Stimulated activated CD4-positive, alpha-beta T cell treated with anti-CD3 and anti-CD28 coated beads, Interleukin-12 subunit alpha, Interleukin-12 subunit beta, amount 100 ng/mL, for 48 hours (primary cell): ENCODE data around the gene USB1.

Source experiments
- DNase-seq, 3 donors: peaks; one replicate each; pipeline ENCODE4 v3.0.0-alpha.2; 2020; ENCODE audit warnings: low read depth in 2 of 3, low spot score in 1 of 3

USB1 gene

DNA sequence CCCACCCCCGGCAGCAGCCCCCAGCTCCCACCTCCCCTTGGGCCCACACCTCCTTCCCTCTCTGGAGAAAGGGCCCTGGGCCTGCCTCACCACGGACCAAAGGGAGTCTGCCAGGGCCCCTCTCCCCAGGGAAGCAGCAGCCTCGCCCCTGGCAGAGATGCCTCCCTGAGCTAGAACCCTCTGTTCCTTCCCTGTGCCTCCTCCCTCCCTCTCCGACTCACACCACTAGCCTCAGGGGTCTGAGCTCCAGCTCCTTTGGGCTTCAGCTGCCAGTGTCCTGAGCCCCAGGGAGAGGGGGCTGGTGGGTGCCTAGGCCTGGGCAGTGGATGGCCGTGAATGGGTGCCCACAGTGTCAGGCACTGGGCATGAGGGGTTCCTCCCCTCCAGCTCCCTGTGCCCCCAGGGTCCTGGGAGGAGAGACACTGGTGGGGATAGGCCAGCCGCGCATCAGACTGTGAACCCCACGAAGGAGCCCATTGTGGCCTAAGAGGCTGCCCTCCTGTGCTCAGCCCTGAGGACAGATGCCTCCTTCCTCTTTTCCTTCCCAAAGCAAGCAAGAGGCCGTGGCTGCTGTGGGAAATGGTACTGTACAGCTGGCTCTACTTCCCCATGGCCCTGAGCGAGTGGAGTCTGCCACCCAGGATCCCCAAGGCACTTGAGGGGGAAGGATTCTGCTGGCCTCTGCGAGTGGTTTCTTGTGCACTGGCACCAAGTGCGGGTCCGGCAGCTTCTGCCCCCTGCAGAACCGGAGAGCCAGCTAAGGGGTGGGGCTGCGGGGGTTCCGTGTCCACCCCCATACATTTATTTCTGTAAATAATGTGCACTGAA, 45.1 kb downstream of the USB1 start:
- no peak for DNase-seq

DNA sequence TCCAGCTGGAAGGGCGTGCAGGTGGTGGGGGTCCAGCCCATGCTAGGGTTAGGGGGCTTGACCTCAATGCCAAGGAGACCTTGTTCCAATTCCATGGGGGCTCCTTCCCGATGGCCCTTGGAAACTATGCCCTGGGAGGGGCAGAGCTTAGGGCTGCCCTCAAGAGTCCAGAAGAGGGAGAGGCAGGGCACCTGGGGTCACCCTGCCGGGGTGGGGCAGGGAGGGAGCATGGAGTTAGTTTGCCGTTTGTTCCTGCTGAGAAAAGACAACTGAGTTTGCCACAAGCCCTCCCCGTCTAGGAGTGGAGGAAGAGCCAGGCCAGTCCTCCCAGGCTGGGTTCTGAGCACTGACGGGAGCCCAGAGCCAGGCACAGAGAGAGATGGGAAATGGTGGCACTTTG, 45.7 kb downstream of the USB1 start:
- no peak for DNase-seq

DNA sequence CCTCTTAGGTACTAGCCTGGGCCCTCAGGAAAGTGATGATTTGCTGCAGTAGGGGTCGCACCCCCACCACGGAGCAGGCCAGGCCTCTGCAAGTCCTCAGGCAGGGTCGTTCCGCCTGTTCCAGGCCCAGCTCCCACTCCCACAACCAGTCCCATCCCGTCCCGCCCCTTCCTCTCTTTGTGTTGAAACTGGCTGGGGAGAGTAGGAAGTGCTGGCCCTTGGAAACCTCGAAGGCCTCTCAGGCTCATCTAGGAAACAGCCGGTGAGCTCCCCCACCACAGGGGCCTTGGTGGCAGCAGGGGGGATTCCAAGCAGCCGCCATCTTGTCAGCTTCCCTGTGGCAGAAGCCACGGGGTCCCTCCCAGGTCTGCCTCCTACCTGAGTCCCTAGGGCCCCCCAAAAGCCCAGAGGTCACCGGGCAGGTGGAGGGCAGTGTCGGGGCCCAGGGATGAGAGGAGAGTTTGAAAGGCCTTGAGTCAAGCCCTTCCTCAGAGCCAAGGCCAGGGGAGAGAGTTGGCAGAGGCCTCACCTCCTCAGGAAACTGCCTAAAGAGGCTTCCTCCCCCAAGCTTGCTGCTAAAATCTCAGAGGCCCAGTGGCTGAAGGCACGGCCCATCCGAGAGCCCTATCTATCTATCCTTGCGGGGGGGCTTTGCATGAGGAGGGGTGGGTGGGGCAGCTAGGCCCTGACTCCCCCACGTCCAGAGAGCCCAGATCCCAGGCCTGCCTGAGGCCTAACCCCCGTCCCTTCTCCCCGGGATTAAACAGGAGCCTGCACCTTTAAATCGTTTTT, 46.5 kb downstream of the USB1 start:
- DNase-seq = no peak

DNA sequence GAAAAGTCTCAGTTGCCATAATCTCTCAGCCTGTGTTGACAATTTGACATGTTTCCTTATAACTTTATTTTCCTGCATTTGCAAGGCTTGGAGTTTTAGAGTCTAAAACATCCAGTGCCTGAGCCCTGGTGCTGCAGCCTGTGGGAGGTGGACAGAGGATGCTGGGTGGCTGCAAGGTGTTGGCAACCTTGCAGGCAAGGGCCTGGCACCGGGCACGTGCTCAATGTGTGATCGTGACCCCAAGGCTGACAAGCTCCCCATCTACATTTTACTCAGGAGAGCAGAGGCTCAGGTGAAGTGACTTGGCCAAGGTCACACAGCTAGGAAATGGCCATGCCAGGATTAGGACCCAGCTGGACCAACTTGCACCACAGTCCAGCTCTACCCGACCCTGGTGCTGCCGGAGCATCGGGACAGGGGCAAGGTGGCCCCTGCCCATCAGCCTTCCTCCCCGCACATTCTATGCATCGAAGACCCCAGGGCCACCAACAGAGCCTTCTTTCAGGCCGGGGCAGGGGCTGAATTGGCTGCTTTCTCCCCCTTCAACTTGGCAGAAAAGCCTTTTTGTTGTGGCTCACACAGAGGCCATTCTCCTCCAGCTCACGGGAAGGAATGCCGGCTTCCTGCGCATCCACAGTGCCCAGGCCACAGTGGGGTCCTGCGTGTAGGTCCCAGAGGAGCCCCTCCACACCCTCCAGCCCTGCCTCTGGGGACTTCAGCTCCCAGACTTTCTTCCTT, 47.5 kb downstream of the USB1 start:
- DNase-seq = no peak

DNA sequence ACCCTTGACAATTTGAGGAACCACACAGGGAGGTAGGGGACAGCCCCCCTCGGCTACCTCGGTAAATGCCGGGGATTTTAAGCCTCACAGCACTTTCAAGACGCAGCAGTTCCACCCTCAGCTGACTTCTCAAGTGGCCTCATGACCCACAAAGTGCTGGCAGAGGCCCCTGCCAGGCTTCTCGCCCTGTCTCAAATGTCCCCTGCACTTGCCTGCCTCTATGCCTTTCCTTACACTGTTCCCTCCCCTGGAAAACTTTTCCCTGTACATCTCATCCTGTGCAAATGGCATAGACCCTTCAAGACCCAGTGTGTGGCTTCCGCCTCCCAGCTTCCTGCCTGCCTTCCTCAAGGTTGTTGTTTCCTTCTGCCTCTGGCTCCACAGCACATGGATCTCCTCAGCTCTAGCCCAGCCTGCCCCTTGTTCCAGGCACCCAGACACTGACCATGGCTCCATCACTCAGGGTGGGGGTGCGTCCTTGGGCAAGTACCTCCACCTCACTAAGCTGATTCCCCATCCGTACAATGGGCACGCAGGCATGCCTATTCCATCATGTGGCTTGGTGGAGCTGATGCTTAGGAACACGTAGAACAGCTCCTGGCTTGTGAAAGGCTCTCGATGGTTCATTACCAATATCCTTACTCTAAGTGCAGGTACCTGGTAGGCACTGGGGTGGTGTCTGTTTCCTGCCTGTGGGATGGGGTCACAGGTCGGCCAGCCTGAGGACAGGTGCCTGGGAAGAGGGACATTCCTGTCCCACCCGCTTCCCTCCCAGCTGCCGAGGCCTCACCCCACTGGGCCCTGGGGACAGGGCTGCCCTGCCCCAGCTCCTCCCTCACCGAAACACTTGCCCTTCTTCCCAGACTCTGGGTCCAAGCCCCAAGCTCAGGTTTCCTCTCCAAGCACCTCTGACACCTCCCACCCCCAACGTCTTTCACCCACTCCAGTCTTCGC, 48.3 kb downstream of the USB1 start:
- no peak for DNase-seq

DNA sequence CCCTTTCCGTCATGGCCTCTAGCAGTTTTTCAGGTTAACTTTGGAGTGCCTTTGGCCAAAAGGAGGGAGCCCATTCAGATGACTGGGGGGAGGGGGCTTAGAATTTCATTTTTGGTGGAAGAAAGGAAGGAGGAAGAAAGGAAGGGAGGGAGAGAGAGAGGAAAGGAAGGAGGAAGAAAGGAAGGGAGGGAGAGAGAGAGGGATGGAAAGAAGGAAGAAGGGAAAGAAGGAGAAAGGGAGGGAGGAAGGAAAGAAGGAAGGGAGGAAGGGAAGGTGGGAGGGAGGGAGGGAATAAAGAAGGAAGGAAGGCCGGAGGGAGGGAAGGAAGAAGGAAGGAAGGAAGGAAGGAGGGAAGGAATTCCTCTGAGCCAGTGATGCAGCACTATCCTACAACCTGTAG, 50.1 kb downstream of the USB1 start:
- no peak for DNase-seq

DNA sequence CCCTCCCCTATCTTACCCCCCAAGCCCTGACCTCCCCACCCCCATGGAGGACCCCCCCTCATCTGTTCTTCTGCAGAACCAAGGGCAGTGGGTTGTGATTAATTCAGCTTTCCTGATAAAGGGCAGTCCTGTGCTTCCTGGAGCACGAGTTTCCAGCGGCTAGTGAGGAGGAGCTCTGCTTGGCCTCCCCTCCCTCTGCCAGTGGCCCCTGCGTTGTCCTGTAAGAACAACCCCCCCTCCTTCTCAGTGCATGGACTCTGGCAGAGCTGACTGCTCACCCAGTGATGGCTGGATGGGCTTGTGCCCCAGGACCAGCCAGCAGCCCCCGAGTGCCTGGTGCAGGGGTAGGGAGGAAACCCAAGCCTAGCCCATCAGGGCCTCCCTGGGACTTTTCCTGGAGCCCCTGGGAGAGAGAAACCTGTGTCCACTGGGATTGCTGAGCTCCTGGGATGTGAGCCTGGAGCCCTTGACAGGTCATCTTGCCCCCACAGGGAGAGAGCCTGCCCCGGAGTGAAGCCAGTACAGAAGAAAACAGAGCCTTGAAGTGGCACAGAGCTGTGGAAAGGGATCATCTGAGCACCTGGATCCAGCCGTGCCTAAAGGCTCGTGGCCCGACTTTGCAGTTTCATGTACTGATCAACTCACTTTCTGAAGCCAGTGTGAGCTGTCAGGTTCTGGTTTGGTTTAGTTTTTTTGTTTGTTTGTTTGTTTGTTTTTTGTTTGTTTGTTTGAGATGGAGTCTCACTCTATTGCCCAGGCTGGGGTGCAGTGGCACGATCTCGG, 50.8 kb downstream of the USB1 start:
- DNase-seq = no peak

DNA sequence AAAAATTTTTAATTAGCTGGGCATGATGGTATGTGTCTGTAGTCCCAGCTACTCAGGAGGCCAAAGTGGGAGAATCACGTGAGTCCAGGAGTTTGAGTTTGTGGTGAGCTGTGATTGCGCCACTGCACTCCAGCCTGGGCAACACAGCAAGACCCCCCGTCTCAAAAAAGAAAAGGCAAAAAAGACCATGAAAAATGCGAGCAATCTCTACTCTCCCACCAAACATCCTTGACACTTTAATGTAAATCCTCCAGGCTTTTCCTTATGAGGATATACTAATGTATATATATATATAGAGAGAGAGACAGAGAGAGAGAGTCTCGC, 52.4 kb downstream of the USB1 start:
- DNase-seq = no peak

DNA sequence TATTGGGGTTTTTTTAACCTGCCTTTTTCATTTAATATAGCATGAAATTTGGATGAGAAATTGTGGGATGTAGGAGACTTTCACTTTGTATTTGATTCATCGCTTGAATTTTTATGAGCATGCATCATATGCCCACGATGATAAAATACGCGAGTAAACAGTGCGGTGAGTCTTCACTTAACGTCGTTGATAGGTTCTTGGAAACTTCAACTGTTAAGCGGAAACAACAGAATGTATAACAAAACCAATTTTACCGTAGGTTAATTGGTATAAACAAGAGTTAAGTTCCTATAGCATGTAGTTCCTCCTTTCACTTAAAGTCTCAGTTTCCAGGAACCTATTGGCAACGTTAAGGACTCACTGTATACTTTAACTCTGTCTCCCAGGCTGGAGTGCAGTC, 53.1 kb downstream of the USB1 start:
- DNase-seq = no peak

DNA sequence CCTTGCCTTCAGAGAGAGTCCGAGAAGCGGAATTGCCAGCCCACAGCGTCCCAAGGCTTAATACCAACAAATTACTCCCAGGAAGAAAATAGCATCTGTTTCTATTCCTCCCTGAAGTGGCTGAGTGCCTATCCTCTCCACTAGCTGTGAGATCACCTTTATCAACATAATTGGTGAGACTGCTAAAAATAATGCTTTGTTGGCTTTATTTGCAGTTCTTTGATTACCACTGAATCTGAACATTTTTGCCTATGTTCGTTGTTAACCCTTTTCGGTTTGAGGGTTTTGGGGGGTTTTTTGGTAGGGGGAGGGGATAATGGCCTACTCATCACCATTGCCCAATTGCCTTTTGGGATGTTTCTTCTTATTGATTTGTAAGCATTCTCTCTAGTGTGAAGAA, 55.4 kb downstream of the USB1 start:
- DNase-seq = no peak

DNA sequence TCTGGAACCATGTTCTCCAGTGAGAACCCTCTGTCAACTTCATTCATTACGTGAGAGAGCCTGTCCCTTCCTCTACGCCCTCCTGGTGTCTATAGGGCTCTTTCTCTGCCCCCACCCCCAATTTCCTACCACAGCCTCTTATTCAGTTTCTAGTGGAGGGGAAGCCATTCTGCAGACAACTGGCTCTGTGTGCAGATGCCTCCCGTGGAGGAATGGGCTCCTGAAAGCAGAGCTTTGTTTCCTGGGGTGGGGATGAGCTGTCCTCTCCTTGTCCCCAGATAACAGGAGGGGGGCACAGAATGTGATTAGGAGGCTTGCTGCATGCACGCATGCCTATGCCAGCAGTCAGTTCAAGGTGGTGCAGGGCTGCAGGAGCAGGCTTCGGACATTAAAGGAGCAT, 55.9 kb downstream of the USB1 start:
- DNase-seq = no peak

DNA sequence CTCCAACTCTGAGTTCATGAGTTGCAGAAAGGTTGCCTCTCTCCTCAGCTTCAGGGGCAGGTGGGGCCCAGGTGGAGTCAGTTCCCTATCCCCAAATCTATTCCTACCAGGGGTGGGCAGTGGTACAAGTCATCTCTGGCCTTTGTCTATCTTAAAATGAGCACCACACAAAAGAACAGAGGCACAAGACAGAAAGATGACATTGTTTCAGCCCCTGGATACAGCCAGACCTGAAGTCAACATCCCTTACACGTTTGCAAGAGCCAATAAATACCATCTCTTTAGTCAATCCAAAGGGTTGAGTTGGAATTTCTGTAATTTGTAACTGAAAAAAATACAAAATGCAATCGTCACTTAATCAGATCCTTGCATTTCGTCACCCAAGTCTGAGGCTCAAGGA, 56.6 kb downstream of the USB1 start:
- no peak for DNase-seq

DNA sequence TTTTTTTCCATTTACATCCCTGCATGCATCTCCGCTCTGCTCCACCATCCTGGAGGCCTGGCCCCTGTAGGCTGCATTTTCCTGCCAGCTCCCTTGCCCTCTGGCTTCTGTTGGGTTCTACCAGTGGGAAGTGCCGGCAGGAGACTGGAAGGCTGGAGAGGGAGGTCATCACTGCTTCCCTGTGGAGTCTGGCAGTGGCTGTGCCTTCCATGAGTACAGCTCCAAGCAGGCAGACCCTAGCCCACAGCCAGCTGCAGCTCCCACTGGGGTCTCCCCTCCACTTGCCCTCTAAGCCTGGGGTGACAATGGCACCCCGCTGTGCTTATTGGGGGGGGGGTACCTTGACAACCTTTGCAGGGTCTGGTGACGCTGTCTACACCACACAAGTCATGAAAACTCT, 61.6 kb downstream of the USB1 start:
- DNase-seq = no peak

DNA sequence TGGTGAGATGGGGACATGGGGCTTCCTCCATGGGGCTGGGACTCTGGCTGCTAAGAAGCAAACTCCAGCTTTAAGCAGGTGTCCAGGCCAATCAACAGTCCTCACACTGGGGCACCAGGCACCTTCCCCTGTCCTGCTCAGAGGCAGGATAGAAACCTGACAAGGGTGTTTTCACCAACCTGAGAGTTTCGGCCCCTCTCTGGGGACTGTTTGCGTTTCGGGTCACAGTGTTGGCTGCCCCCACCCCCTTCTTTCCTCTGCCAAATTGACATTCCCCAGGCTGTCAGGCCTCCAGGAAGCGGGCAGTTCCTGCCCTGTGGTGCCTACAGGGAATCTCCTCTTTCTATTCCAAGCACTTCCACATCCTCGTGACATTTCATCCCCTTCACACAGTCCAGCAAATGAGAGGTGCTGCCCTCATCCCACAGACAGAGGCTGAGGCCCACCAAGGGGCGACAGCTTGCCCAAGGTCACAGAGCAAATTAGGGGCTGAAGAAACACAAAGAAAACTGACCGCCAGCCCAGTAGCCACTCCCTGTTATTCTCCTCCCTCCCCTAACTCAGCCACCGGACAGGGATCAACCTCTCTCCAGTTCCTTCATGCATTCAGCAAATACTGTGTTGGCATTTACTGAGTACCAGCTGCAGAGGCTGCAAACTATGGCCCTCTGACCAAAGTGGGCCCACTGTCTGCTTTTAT, 62.3 kb downstream of the USB1 start:
- DNase-seq = no peak

DNA sequence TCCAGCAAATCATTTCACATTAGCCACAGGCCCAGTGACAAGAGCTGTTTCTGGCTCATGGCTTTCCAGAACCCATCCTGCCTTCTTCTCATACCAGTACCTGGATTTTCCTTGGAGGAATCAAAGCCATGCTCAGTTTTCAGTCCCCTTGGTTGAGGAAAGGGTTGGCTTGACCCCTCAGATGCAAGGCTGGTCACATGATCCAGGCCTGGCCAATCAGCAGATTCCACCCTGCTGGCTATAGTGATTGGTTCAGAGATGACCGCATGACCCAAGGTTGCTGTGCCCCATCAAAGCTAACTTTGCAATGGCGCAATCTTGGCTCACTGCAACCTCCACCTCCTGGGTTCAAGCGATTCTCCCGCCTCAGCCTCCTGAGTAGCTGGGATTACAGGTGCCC, 69.4 kb downstream of the USB1 start:
- no peak for DNase-seq
